KMS-11 (cell line): ENCODE data around the gene SLC20A1.

ENCODE experiments used
- H2AFZ ChIP-seq: fragments of 200-600 bp; sonication (generic); 2 replicates; pipeline ENCODE4 v1.6.1; 2016; ENCODE audit warnings: antibody characterized with exemption, mixed run types, low read depth
- H3K27ac ChIP-seq: fragments of 200-600 bp; sonication (generic); 2 replicates; pipeline ENCODE4 v1.6.1; 2016; ENCODE audit warnings: mild to moderate bottlenecking, mixed run types
- H3K27me3 ChIP-seq: fragments of 200-600 bp; sonication (generic); 2 replicates; pipeline ENCODE4 v1.6.1; 2017; ENCODE audit warnings: mild to moderate bottlenecking, low read depth, mixed run types, moderate library complexity; ENCODE audit not compliant: insufficient read depth
- H3K36me3 ChIP-seq: fragments of 200-600 bp; sonication (generic); 2 replicates; pipeline ENCODE4 v1.6.1; 2017; ENCODE audit warnings: mild to moderate bottlenecking, mixed run types; ENCODE audit not compliant: insufficient read depth
- H3K4me1 ChIP-seq: fragments of 200-600 bp; sonication (generic); 2 replicates; pipeline ENCODE4 v1.6.1; 2016; ENCODE audit warnings: mild to moderate bottlenecking, low read depth, mixed run types; ENCODE audit not compliant: poor library complexity, severe bottlenecking
- H3K4me2 ChIP-seq: fragments of 200-600 bp; sonication (generic); 2 replicates; pipeline ENCODE4 v1.7.0; 2016; ENCODE audit warnings: mild to moderate bottlenecking, mixed run types
- H3K4me3 ChIP-seq: fragments of 200-600 bp; sonication (generic); IDR thresholded peaks from 2 replicates; pipeline ENCODE4 v1.6.1; 2017; ENCODE audit warnings: low read depth, low read length, mixed read lengths; ENCODE audit not compliant: insufficient read depth
- H3K79me2 ChIP-seq: fragments of 200-600 bp; sonication (generic); 2 replicates; pipeline ENCODE4 v1.6.1; 2016; ENCODE audit warnings: low read depth, mixed run types; ENCODE audit not compliant: insufficient read depth
- H3K9ac ChIP-seq: fragments of 200-600 bp; sonication (generic); 2 replicates; pipeline ENCODE4 v1.6.1; 2016; ENCODE audit warnings: mild to moderate bottlenecking, mixed run types
- H4K20me1 ChIP-seq: fragments of 200-600 bp; sonication (generic); 2 replicates; pipeline ENCODE4 v1.6.1; 2016; ENCODE audit warnings: mild to moderate bottlenecking, mixed run types; ENCODE audit not compliant: insufficient read depth
- CTCF ChIP-seq: fragments of 200-600 bp; sonication (generic); conservative IDR thresholded peaks from 2 replicates; pipeline ENCODE4 v1.6.1; 2017; ENCODE audit warnings: low read depth, mild to moderate bottlenecking, antibody characterized with exemption, low read length, moderate library complexity, mixed read lengths

Gene SLC20A1

GRCh38 chr2:112656679-112657078, 10.9 kb downstream of the SLC20A1 start:
- H3K27ac ChIP-seq, result no peak overlapping the region
- H4K20me1 ChIP-seq, result no peaks in the 10 kb centered on the region
- H3K4me3 ChIP-seq, result no peak overlapping the region
- TF ChIP-seq CTCF, result no peak
- H2AFZ ChIP-seq, result no peak overlapping the region
- no peaks in the 10 kb centered on the region for H3K79me2 ChIP-seq
- no peak overlapping the region for H3K4me2 ChIP-seq
- H3K27me3 ChIP-seq, result no peaks in the 10 kb centered on the region
- no peaks in the 10 kb centered on the region for H3K36me3 ChIP-seq
- no peak overlapping the region for H3K9ac ChIP-seq
- no peaks in the 10 kb centered on the region for H3K4me1 ChIP-seq

- no peaks in the 10 kb centered on the region for H4K20me1 ChIP-seq
- TF ChIP-seq CTCF, result no peak
- no peak overlapping the region for H3K4me3 ChIP-seq
- no peak overlapping the region for H3K4me2 ChIP-seq
- no peaks in the 10 kb centered on the region for H3K36me3 ChIP-seq
- no peaks in the 10 kb centered on the region for H3K4me1 ChIP-seq
- no peak overlapping the region for H3K9ac ChIP-seq
- no peaks in the 10 kb centered on the region for H3K79me2 ChIP-seq
- H3K27me3 ChIP-seq, result no peaks in the 10 kb centered on the region
- H2AFZ ChIP-seq, result no peak overlapping the region
- no peak overlapping the region for H3K27ac ChIP-seq
Measured at GRCh38 chr2:112658301-112658700, 12.6 kb downstream of the SLC20A1 start.

GRCh38 chr2:112658839-112659667, 13.3 kb downstream of the SLC20A1 start:
- no peak overlapping the region for H3K27ac ChIP-seq
- H3K79me2 ChIP-seq, result no peaks in the 10 kb centered on the region
- H3K27me3 ChIP-seq, result no peaks in the 10 kb centered on the region
- H2AFZ ChIP-seq, result no peak overlapping the region
- TF ChIP-seq CTCF, result no peak
- no peak overlapping the region for H3K4me3 ChIP-seq
- no peak overlapping the region for H3K4me2 ChIP-seq
- H3K36me3 ChIP-seq, result no peaks in the 10 kb centered on the region
- H3K4me1 ChIP-seq, result no peaks in the 10 kb centered on the region
- no peak overlapping the region for H3K9ac ChIP-seq
- H4K20me1 ChIP-seq, result no peaks in the 10 kb centered on the region

GRCh38 chr2:112660138-112660537, 14.4 kb downstream of the SLC20A1 start:
- Histone ChIP-seq H3K4me3 (no peak overlapping the region), H3K4me2 (no peak overlapping the region), H3K79me2 (no peaks in the 10 kb centered on the region), H3K36me3 (no peaks in the 10 kb centered on the region), H3K9ac (no peak overlapping the region), H4K20me1 (no peaks in the 10 kb centered on the region), H3K27me3 (no peaks in the 10 kb centered on the region), H3K4me1 (no peaks in the 10 kb centered on the region), H3K27ac (no peak overlapping the region), H2AFZ (no peak overlapping the region)
- no peak for TF ChIP-seq CTCF
